Measurements from ENCODE around the gene DDR2. TPM values are rescaled to one million over a fixed set of nuclear protein-coding genes. Genes with fewer than 3 reads are reported as not detected.

DDR2 gene
- polyA plus RNA-seq, 1 of the 3 experiments (the other 2 are of a cell fraction): 34.0 TPM

DNA sequence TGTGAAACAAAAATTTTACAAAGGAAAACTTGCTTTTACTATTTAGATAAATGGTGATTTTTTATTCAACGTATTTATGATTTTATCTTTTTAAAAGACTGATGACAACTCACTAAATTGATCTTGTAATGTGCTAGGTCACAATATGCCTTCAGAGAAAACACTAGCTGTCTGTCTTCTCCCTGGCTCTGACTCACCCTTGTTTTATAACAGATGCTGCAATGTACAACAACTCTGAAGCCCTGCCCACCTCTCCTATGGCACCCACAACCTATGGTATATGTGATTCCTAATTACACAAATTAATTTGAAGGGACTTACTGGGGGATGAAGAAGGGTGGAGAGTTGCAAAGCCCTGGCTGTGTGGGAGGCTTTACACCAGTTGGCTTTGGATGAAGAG lies 133.5 kb downstream of the DDR2 start (continued):
- TF ChIP-seq GATA2 (CRISPR knock-in tag; IDR thresholded peaks at IDR 0.05) (no peak), SMC3 (IDR thresholded peaks at IDR 0.05; ENCODE audit: low read depth, low read length) (no peak), GABPA (IDR thresholded peaks at IDR 0.05; ENCODE audit: low read depth) (no peak)

DNA sequence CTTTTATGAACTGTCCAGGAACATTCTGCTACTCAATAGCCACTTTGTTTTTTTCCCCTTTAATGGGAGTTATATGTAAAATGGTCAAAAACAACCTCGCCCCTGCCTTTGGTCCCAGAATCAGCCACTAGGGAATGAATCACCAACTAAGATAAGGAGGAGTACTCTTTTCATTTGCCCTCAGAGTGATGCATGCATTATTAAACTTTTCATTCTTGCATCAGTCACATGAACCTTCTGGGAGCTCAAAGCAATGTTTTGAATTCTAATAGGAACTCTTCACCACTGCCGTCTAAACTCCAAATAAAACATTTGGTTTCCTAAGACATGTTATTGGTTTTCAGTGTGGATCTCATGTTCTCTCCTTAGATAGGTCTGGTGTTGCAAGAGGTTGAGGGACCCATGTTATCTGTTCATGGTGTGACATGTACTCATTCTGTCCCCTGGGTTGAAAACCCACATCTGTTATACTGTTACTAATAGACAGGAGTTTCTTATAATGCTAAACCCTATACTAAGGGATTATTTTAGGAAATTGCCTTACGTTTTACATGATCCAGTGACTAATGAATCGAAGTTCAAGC lies 140.4 kb downstream of the DDR2 start:
- DNase-seq: no peak

DNA sequence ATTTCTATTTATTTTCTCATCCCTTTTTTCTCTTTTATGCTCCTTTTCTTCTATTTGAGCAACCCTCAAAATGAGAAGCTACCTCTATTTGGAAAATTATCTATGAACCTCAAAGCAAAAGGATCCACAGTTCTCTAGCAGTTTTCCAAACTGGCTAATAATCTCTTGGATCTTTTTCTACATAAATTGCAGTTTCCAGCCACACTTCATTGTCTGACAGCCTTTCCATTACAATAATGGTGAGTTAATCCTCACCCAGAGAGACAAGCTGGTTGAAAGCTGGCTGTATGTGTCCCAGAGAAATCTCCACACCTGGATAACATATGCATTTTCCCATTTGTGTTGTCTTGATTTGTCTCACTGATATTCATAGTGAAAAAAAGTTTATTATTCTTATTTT lies 141.7 kb downstream of the DDR2 start:
- no peaks in the 10 kb centered on the region for H3K79me2 ChIP-seq (ENCODE audit: insufficient read depth)
- H2AFZ ChIP-seq (ENCODE audit: low read depth): no peak overlapping the region
- no peak overlapping the region for H3K27ac ChIP-seq (ENCODE audit: low read depth in 2 of 2, low read length in 1 of 2)
- CTCF ChIA-PET: no interaction called here
- H3K36me3 ChIP-seq (replicated peaks in 1 of 2; ENCODE audit: control insufficient read depth in 1 of 2, insufficient read depth in 2 of 2, low read length in 1 of 2): peaks cover 77 to 96% of the 10 kb centered on the region in 2 experiments
- POLR2A ChIA-PET: no interaction called here
- H3K9me3 ChIP-seq: no peaks in the 10 kb centered on the region
- no peak for DNase-seq
- H3K4me3 ChIP-seq (ENCODE audit: low read depth in 2 of 2, low read length in 1 of 2): no peak overlapping the region
- H3F3A ChIP-seq (replicated peaks; ENCODE audit: insufficient read depth): no peaks in the 10 kb centered on the region
- H3K4me1 ChIP-seq (ENCODE audit: control insufficient read depth in 1 of 2, insufficient read depth in 2 of 2, low read depth in 1 of 2, low read length in 1 of 2): no peaks in the 10 kb centered on the region
- no peaks in the 10 kb centered on the region for H3K9me2 ChIP-seq
- H4K20me1 ChIP-seq (ENCODE audit: insufficient read depth): no peaks in the 10 kb centered on the region
- TF ChIP-seq, protein P1, sequence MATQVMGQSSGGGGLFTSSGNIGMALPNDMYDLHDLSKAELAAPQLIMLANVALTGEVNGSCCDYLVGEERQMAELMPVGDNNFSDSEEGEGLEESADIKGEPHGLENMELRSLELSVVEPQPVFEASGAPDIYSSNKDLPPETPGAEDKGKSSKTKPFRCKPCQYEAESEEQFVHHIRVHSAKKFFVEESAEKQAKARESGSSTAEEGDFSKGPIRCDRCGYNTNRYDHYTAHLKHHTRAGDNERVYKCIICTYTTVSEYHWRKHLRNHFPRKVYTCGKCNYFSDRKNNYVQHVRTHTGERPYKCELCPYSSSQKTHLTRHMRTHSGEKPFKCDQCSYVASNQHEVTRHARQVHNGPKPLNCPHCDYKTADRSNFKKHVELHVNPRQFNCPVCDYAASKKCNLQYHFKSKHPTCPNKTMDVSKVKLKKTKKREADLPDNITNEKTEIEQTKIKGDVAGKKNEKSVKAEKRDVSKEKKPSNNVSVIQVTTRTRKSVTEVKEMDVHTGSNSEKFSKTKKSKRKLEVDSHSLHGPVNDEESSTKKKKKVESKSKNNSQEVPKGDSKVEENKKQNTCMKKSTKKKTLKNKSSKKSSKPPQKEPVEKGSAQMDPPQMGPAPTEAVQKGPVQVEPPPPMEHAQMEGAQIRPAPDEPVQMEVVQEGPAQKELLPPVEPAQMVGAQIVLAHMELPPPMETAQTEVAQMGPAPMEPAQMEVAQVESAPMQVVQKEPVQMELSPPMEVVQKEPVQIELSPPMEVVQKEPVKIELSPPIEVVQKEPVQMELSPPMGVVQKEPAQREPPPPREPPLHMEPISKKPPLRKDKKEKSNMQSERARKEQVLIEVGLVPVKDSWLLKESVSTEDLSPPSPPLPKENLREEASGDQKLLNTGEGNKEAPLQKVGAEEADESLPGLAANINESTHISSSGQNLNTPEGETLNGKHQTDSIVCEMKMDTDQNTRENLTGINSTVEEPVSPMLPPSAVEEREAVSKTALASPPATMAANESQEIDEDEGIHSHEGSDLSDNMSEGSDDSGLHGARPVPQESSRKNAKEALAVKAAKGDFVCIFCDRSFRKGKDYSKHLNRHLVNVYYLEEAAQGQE (IDR thresholded peaks at IDR 0.05; ENCODE audit: low read depth, low read length): no peak
- TF ChIP-seq, protein P2, sequence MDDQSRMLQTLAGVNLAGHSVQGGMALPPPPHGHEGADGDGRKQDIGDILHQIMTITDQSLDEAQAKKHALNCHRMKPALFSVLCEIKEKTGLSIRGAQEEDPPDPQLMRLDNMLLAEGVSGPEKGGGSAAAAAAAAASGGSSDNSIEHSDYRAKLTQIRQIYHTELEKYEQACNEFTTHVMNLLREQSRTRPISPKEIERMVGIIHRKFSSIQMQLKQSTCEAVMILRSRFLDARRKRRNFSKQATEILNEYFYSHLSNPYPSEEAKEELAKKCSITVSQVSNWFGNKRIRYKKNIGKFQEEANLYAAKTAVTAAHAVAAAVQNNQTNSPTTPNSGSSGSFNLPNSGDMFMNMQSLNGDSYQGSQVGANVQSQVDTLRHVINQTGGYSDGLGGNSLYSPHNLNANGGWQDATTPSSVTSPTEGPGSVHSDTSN (IDR thresholded peaks at IDR 0.05): no peak
- no peak for TF ChIP-seq RXRA (IDR thresholded peaks at IDR 0.05; ENCODE audit: borderline replicate concordance, low read depth)
- TF ChIP-seq YY1 (IDR thresholded peaks at IDR 0.05; ENCODE audit: low read depth): no peak
- TF ChIP-seq SMC3 (IDR thresholded peaks at IDR 0.05; ENCODE audit: low read depth, low read length): no peak
- TF ChIP-seq TAF1 (IDR thresholded peaks at IDR 0.05; ENCODE audit: borderline replicate concordance, low read depth, low read length): no peak
- no peak for TF ChIP-seq FOXJ3 (CRISPR knock-in tag; IDR thresholded peaks at IDR 0.05)
- TF ChIP-seq MXI1 (IDR thresholded peaks at IDR 0.05; ENCODE audit: low read depth, low read length): no peak
- TF ChIP-seq TEAD4 (IDR thresholded peaks at IDR 0.05; ENCODE audit: borderline replicate concordance, insufficient read depth): no peak
- no peak overlapping the region for H3K9ac ChIP-seq
- no peak overlapping the region for H3K4me2 ChIP-seq
- H3K27me3 ChIP-seq (ENCODE audit: insufficient read depth): no peaks in the 10 kb centered on the region

More for the DNA sequence above, 140.4 kb downstream of the DDR2 start:
- Histone ChIP-seq H3K9me3 (no peaks in the 10 kb centered on the region), H3K4me3 (ENCODE audit: low read depth in 2 of 2, low read length in 1 of 2) (no peak overlapping the region), H2AFZ (ENCODE audit: low read depth) (no peak overlapping the region), H3K9me2 (no peaks in the 10 kb centered on the region), H3K36me3 (replicated peaks in 1 of 2; ENCODE audit: control insufficient read depth in 1 of 2, insufficient read depth in 2 of 2, low read length in 1 of 2) (peaks cover 73 to 97% of the 10 kb centered on the region in 2 experiments), H3K9ac (no peak overlapping the region), H4K20me1 (ENCODE audit: insufficient read depth) (no peaks in the 10 kb centered on the region), H3F3A (replicated peaks; ENCODE audit: insufficient read depth) (no peaks in the 10 kb centered on the region), H3K27ac (ENCODE audit: low read depth in 2 of 2, low read length in 1 of 2) (no peak overlapping the region), H3K27me3 (ENCODE audit: insufficient read depth) (no peaks in the 10 kb centered on the region), H3K4me1 (ENCODE audit: control insufficient read depth in 1 of 2, insufficient read depth in 2 of 2, low read depth in 1 of 2, low read length in 1 of 2) (no peaks in the 10 kb centered on the region), H3K4me2 (no peak overlapping the region), H3K79me2 (ENCODE audit: insufficient read depth) (peaks cover 7% of the 10 kb centered on the region; the same call in 1 of the 2 replicates)
- TF ChIP-seq TEAD4 (IDR thresholded peaks at IDR 0.05; ENCODE audit: borderline replicate concordance, insufficient read depth): no peak
- TF ChIP-seq, protein P3, sequence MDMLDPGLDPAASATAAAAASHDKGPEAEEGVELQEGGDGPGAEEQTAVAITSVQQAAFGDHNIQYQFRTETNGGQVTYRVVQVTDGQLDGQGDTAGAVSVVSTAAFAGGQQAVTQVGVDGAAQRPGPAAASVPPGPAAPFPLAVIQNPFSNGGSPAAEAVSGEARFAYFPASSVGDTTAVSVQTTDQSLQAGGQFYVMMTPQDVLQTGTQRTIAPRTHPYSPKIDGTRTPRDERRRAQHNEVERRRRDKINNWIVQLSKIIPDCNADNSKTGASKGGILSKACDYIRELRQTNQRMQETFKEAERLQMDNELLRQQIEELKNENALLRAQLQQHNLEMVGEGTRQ (IDR thresholded peaks at IDR 0.05; ENCODE audit: borderline replicate concordance, low read depth, low read length): no peak
- TF ChIP-seq RAD21 (IDR thresholded peaks at IDR 0.05; ENCODE audit: low read length): no peak
- TF ChIP-seq FOSL2 (IDR thresholded peaks at IDR 0.05; ENCODE audit: borderline replicate concordance, low read depth): no peak
- WGBS (ENCODE audit: low lambda C conversion rate): 90% methylated on average over 4 of the region's 4 CpGs
- POLR2A ChIA-PET: no interaction called here
- CTCF ChIA-PET: interaction anchor here (0.9 to 1.4 kb wide), 2 partner anchors 41 to 159 kb away, joined by 3 to 5 read pairs; no protein-coding TSS in a partner anchor
